Osteoblast (primary cell): ENCODE results near the gene WNK4. TPM values are rescaled to one million over a fixed set of nuclear protein-coding genes. Genes with fewer than 3 reads are reported as not detected.

ENCODE experiments used
- DNase-seq: peaks from one replicate; pipeline ENCODE4 v3.0.0; 2011; ENCODE audit warnings: low spot score, mixed read lengths; ENCODE audit not compliant: insufficient read length; ENCODE audit errors: missing footprints
- H2AFZ ChIP-seq: 2 replicates; pipeline ENCODE4 v1.6.0; 2011; ENCODE audit warnings: mild to moderate bottlenecking, low read length
- H3K27ac ChIP-seq: 2 replicates; pipeline ENCODE4 v1.5.1; 2011; ENCODE audit warnings: mild to moderate bottlenecking, low read depth, low read length, moderate library complexity
- H3K27me3 ChIP-seq: 2 replicates; pipeline ENCODE4 v1.6.0; 2012; ENCODE audit warnings: mild to moderate bottlenecking, control low read depth, inconsistent platforms, low read length, moderate library complexity; ENCODE audit not compliant: insufficient read depth
- H3K36me3 ChIP-seq: 2 replicates; pipeline ENCODE4 v1.5.1; 2011; ENCODE audit warnings: mild to moderate bottlenecking, low read length, control low read depth, moderate library complexity; ENCODE audit not compliant: insufficient read depth
- H3K4me1 ChIP-seq: 2 replicates; pipeline ENCODE4 v1.5.1; 2011; ENCODE audit warnings: mild to moderate bottlenecking, low read length, control low read depth, moderate library complexity; ENCODE audit not compliant: insufficient read depth
- H3K4me2 ChIP-seq: 2 replicates; pipeline ENCODE4 v1.6.0; 2011; ENCODE audit warnings: mild to moderate bottlenecking, low read length; ENCODE audit not compliant: insufficient read depth
- H3K4me3 ChIP-seq: fragments of 200-600 bp; sonication (generic); 3 replicates; pipeline ENCODE4 v1.5.1; 2012; ENCODE audit warnings: mild to moderate bottlenecking, low read length, inconsistent platforms; ENCODE audit not compliant: insufficient read depth
- H3K79me2 ChIP-seq: 2 replicates; pipeline ENCODE4 v1.6.0; 2012; ENCODE audit warnings: mild to moderate bottlenecking, low read length, control low read depth, inconsistent platforms; ENCODE audit not compliant: insufficient read depth
- H3K9me3 ChIP-seq: 2 replicates; pipeline ENCODE4 v1.5.1; 2011; ENCODE audit warnings: low read depth, low read length, control low read depth
- H4K20me1 ChIP-seq: 2 replicates; pipeline ENCODE4 v1.6.0; 2012; ENCODE audit warnings: mild to moderate bottlenecking, low read length, control low read depth; ENCODE audit not compliant: insufficient read depth
- CTCF ChIP-seq: IDR thresholded peaks from 2 replicates; pipeline ENCODE4 v1.5.1; 2011; ENCODE audit warnings: mild to moderate bottlenecking, low read depth, low read length, moderate library complexity; ENCODE audit errors: extremely low read depth
- total RNA-seq: library from RNA; depleted of rRNA; stranded (reverse); fragments of >200 nt; gene quantifications from 2 replicates; pipeline ENCODE4 v1.2.3, GENCODE V29; 2012

WNK4 gene
- total RNA-seq, 1 donor: not detected

- H4K20me1 ChIP-seq: peaks cover 3% of the 10 kb centered on the region
- H3K4me2 ChIP-seq: peak overlapping the region; percentile 83
- no peaks in the 10 kb centered on the region for H3K27me3 ChIP-seq
- H3K79me2 ChIP-seq: peaks cover 15% of the 10 kb centered on the region
- peak overlapping the region; percentile 34 for H3K27ac ChIP-seq
- H3K9me3 ChIP-seq: no peaks in the 10 kb centered on the region
- DNase-seq: peak; percentile 95
- TF ChIP-seq CTCF: no peak
- H2AFZ ChIP-seq: no peak overlapping the region
- H3K4me3 ChIP-seq: peak overlapping the region; percentile 2
- peaks cover 27% of the 10 kb centered on the region for H3K36me3 ChIP-seq
- peaks cover 25% of the 10 kb centered on the region for H3K4me1 ChIP-seq
Measured at GRCh38 chr17:42783062-42783790, 2.8 kb downstream of the WNK4 start.

GRCh38 chr17:42783791-42784138, 3.4 kb downstream of the WNK4 start:
- Histone ChIP-seq H3K9me3 (no peaks in the 10 kb centered on the region), H3K27ac (no peak overlapping the region), H2AFZ (no peak overlapping the region), H3K27me3 (no peaks in the 10 kb centered on the region), H3K4me3 (no peak overlapping the region), H3K4me1 (peaks cover 25% of the 10 kb centered on the region), H3K4me2 (peak overlapping the region; percentile 83), H3K79me2 (peaks cover 15% of the 10 kb centered on the region), H4K20me1 (peaks cover 3% of the 10 kb centered on the region), H3K36me3 (peaks cover 27% of the 10 kb centered on the region)
- TF ChIP-seq CTCF: no peak
- no peak for DNase-seq

- Histone ChIP-seq H3K27me3 (no peaks in the 10 kb centered on the region), H4K20me1 (peaks cover 3% of the 10 kb centered on the region), H3K4me1 (peaks cover 25% of the 10 kb centered on the region), H3K4me2 (no peak overlapping the region), H3K27ac (no peak overlapping the region), H2AFZ (no peak overlapping the region), H3K36me3 (peaks cover 22% of the 10 kb centered on the region), H3K4me3 (no peak overlapping the region), H3K79me2 (peaks cover 15% of the 10 kb centered on the region), H3K9me3 (no peaks in the 10 kb centered on the region)
- DNase-seq: no peak
- no peak for TF ChIP-seq CTCF
Measured at GRCh38 chr17:42784409-42784808, 4.0 kb downstream of the WNK4 start.

GRCh38 chr17:42784811-42785592, 4.6 kb downstream of the WNK4 start:
- H3K4me2 ChIP-seq: no peak overlapping the region
- H3K27ac ChIP-seq: no peak overlapping the region
- H3K79me2 ChIP-seq: peaks cover 15% of the 10 kb centered on the region
- peak; percentile 68 for DNase-seq
- H3K4me1 ChIP-seq: peaks cover 20% of the 10 kb centered on the region
- TF ChIP-seq CTCF: no peak
- H3K9me3 ChIP-seq: no peaks in the 10 kb centered on the region
- H3K4me3 ChIP-seq: no peak overlapping the region
- no peaks in the 10 kb centered on the region for H4K20me1 ChIP-seq
- peaks cover 22% of the 10 kb centered on the region for H3K36me3 ChIP-seq
- no peaks in the 10 kb centered on the region for H3K27me3 ChIP-seq
- H2AFZ ChIP-seq: no peak overlapping the region
